K562 (cell line): ENCODE data around the gene FHIT. TPM values are rescaled to one million over a fixed set of nuclear protein-coding genes. Genes with fewer than 3 reads are reported as not detected.

ENCODE experiments used
- ATAC-seq: fragments of 200-7000 bp; cut with Tn5 transposase; 3 replicates; pipeline ENCODE4 v1.9.1; 2020; ENCODE audit warnings: moderate library complexity
- BruUV-seq: library from RNA; stranded (reverse); fragments of 400-500 nt; replicated peaks from 2 replicates; lab custom pipeline; 2021; lab: Mats Ljungman, UMichigan
- CTCF ChIA-PET: fragments of 300-600 bp; formaldehyde crosslinking; extraction: SDS; loops from one replicate; lab custom pipeline; 2021; ENCODE audit warnings: low intra/inter-chr PET ratio; lab: Yijun Ruan, JAX
- POLR2A ChIA-PET: fragments of 300-600, 350-650 bp; sonication (Branson Sonifier 250); formaldehyde crosslinking; extraction: SDS; loops from one replicate; lab custom pipeline; 2021; ENCODE audit warnings: antibody characterized with exemption, inconsistent platforms; lab: Yijun Ruan, JAX
- DNase-seq, 4 experiments: peaks; one replicate each; pipeline versions ENCODE4 v3.0.0 to v3.0.0-alpha.2; 2011 to 2018; ENCODE audit warnings: low spot score in 3 of 4, mixed read lengths in 3 of 4; ENCODE audit errors: extremely low read depth in 1 of 4
- FAIRE-seq: peaks from 2 replicates; lab custom pipeline; 2011; peaks lifted over from hg19 to GRCh38; lab: Jason Lieb, UNC
- H2AFZ ChIP-seq: 2 replicates; pipeline ENCODE4 v1.6.0; 2011; ENCODE audit warnings: low read depth, low read length, control low read depth, inconsistent platforms
- H3K27ac ChIP-seq: fragments of 200-600 bp; 3 replicates; pipeline ENCODE4 v1.8.0; 2011; ENCODE audit warnings: low read depth, mild to moderate bottlenecking, control low read depth, inconsistent platforms, low read length, moderate library complexity, mixed read lengths; ENCODE audit errors: extremely low read depth
- H3K27me3 ChIP-seq, 2 experiments: fragments of 300-600 bp in 1 of 2; 2 replicates in 1 of 2; 3 replicates in 1 of 2; pipeline versions ENCODE4 v1.6.0 to v1.8.0; 2011; ENCODE audit warnings: inconsistent platforms in 2 of 2, low read length in 2 of 2, mild to moderate bottlenecking in 1 of 2, mixed read lengths in 1 of 2, moderate library complexity in 1 of 2; ENCODE audit not compliant: control insufficient read depth in 2 of 2, insufficient read depth in 2 of 2
- H3K36me3 ChIP-seq: fragments of 300-600 bp; 3 replicates; pipeline ENCODE4 v1.8.0; 2011; ENCODE audit warnings: mild to moderate bottlenecking, low read length, inconsistent platforms; ENCODE audit not compliant: control insufficient read depth, insufficient read depth
- H3K4me1 ChIP-seq, 2 experiments: fragments of 200-600 bp in 1 of 2; replicated peaks in 1 of 2; 2 replicates in 1 of 2; 3 replicates in 1 of 2; pipeline versions ENCODE4 v1.5.1 to v1.8.0; 2011; ENCODE audit warnings: inconsistent platforms in 2 of 2, low read length in 2 of 2, mild to moderate bottlenecking in 1 of 2, mixed read lengths in 1 of 2, moderate library complexity in 1 of 2; ENCODE audit not compliant: control insufficient read depth in 2 of 2, insufficient read depth in 2 of 2
- H3K4me2 ChIP-seq: 2 replicates; pipeline ENCODE4 v1.6.1; 2011; ENCODE audit warnings: low read length, control low read depth, inconsistent platforms, mixed read lengths; ENCODE audit not compliant: insufficient read depth
- H3K4me3 ChIP-seq: fragments of 200-600 bp; sonication (generic), shearing (Covaris generic); 2 replicates; pipeline ENCODE4 v1.5.1; 2016; ENCODE audit warnings: control low read depth, inconsistent platforms
- H3K79me2 ChIP-seq: fragments of 200-600 bp; 3 replicates; pipeline ENCODE4 v1.8.0; 2011; ENCODE audit warnings: low read length, inconsistent platforms; ENCODE audit not compliant: control insufficient read depth, insufficient read depth
- H3K9ac ChIP-seq, 2 experiments: 2 replicates each; pipeline versions ENCODE4 v1.6.0 to v1.6.1; 2011; ENCODE audit warnings: low read depth in 2 of 2, low read length in 2 of 2, control low read depth in 1 of 2, inconsistent platforms in 1 of 2, mild to moderate bottlenecking in 1 of 2, mixed read lengths in 1 of 2; ENCODE audit not compliant: insufficient read depth in 1 of 2
- H3K9me1 ChIP-seq: one replicate; pipeline ENCODE4 v1.6.0; 2011; ENCODE audit warnings: inconsistent platforms, mild to moderate bottlenecking, low read length, moderate library complexity; ENCODE audit not compliant: control insufficient read depth, insufficient read depth
- H3K9me3 ChIP-seq: replicated peaks from 2 replicates; pipeline ENCODE4 v1.5.1; 2011; ENCODE audit warnings: low read depth, low read length, inconsistent platforms; ENCODE audit not compliant: control insufficient read depth, insufficient read depth
- H4K20me1 ChIP-seq: replicated peaks from 2 replicates; pipeline ENCODE4 v1.6.1; 2011; ENCODE audit warnings: low read length, inconsistent platforms, mixed read lengths; ENCODE audit not compliant: control insufficient read depth, insufficient read depth
- ARNT ChIP-seq, 2 experiments: fragments of 450-650 bp; IDR thresholded peaks; 2 replicates each; pipeline ENCODE4 v1.6.1; 2016; ENCODE audit warnings: mild to moderate bottlenecking in 1 of 2
- CEBPG ChIP-seq, 3 experiments: fragments of 200-800 bp in 1 of 3; sonication (Bioruptor generic) in 1 of 3; sonication (generic) in 1 of 3; formaldehyde crosslinking in 1 of 3; IDR thresholded peaks in 2 of 3; conservative IDR thresholded peaks in 1 of 3; 2 replicates each; pipeline versions ENCODE4 v1.6.1 to v1.8.0; 2016 to 2022; ENCODE audit warnings: missing compliant biosample characterization in 2 of 3, missing genetic modification characterization in 2 of 3, mild to moderate bottlenecking in 1 of 3, missing genetic modification reagents in 1 of 3
- CREBBP ChIP-seq: IDR thresholded peaks from one replicate; pipeline ENCODE4 v1.6.1; 2012; ENCODE audit warnings: low read depth, mild to moderate bottlenecking, control low read depth, inconsistent platforms, low read length
- FOS ChIP-seq: IDR thresholded peaks from 3 replicates; pipeline ENCODE4 v1.6.1; 2011; ENCODE audit not compliant: insufficient read length; ENCODE audit errors: extremely low read depth
- JUN ChIP-seq, 2 experiments: sonication (generic) in 1 of 2; formaldehyde crosslinking in 1 of 2; IDR thresholded peaks; 2 replicates each; pipeline versions ENCODE4 v1.6.1 to v1.8.0; 2012 to 2022; ENCODE audit warnings: borderline replicate concordance in 2 of 2, mild to moderate bottlenecking in 2 of 2, improper control_type of control experiment in 1 of 2, low read depth in 1 of 2, low read length in 1 of 2, missing genetic modification reagents in 1 of 2
- JUND ChIP-seq, 2 experiments: IDR thresholded peaks; 2 replicates in 1 of 2; 3 replicates in 1 of 2; pipeline ENCODE4 v1.6.1; 2011; ENCODE audit warnings: borderline replicate concordance in 2 of 2, low read depth in 2 of 2, low read length in 2 of 2, improper control_type of control experiment in 1 of 2, missing biosample characterization in 1 of 2, missing genetic modification characterization in 1 of 2, missing genetic modification reagents in 1 of 2
- MEF2A ChIP-seq: IDR thresholded peaks from 2 replicates; pipeline ENCODE4 v1.6.1; 2011; ENCODE audit warnings: low read depth, mild to moderate bottlenecking, low read length, moderate library complexity; ENCODE audit not compliant: control insufficient read depth
- NCOA1 ChIP-seq: fragments of 450-650 bp; IDR thresholded peaks from 2 replicates; pipeline ENCODE4 v1.6.1; 2016; ENCODE audit warnings: low read depth
- NFE2L1 ChIP-seq: fragments of 450-650 bp; IDR thresholded peaks from 2 replicates; pipeline ENCODE4 v1.6.1; 2016; ENCODE audit warnings: missing genetic modification characterization, low read depth, mild to moderate bottlenecking, missing compliant biosample characterization, moderate library complexity, borderline replicate concordance
- NFIC ChIP-seq: fragments of 450-650 bp; IDR thresholded peaks from 2 replicates; pipeline ENCODE4 v1.6.1; 2017; ENCODE audit warnings: mild to moderate bottlenecking, inconsistent platforms
- NFXL1 ChIP-seq: fragments of 450-650 bp; formaldehyde crosslinking; IDR thresholded peaks from 2 replicates; pipeline ENCODE4 v1.4.0; 2021; ENCODE audit warnings: mild to moderate bottlenecking
- POU5F1 ChIP-seq: fragments of 150-350 bp; IDR thresholded peaks from 2 replicates; pipeline ENCODE4 v1.6.1; 2014; ENCODE audit warnings: borderline replicate concordance, low read length, low read depth, mild to moderate bottlenecking; ENCODE audit not compliant: partially characterized antibody
- SMAD3 ChIP-seq: fragments of 450-650 bp; formaldehyde crosslinking; conservative IDR thresholded peaks from 2 replicates; pipeline ENCODE4 v1.4.0; 2020; ENCODE audit warnings: mild to moderate bottlenecking
- SNRNP70 ChIP-seq: fragments of 200-400 bp; formaldehyde crosslinking; optimal IDR thresholded peaks from 2 replicates; pipeline ENCODE3; 2017; ENCODE audit warnings: low read depth, low read length
- ZNF165 ChIP-seq: fragments of 250-450 bp; sonication (Bioruptor Pico); IDR thresholded peaks from 2 replicates; pipeline ENCODE4 v1.4.0; 2020; ENCODE audit warnings: borderline replicate concordance
- ZNF23 ChIP-seq: fragments of 250-450 bp; sonication (Bioruptor Pico); IDR thresholded peaks from 2 replicates; pipeline ENCODE4 v1.4.0; 2020; ENCODE audit warnings: mild to moderate bottlenecking
- ZNF239 ChIP-seq: fragments of 250-450 bp; sonication (Bioruptor Pico); IDR thresholded peaks from 2 replicates; pipeline ENCODE4 v1.4.0; 2020; ENCODE audit warnings: mild to moderate bottlenecking
- ZNF263 ChIP-seq: sonication (generic); formaldehyde crosslinking; IDR thresholded peaks from 2 replicates; pipeline ENCODE4 v1.8.0; 2022; ENCODE audit warnings: mild to moderate bottlenecking, missing genetic modification reagents, borderline replicate concordance
- ZNF75A ChIP-seq: fragments of 450-650 bp; formaldehyde crosslinking; IDR thresholded peaks from 2 replicates; pipeline ENCODE4 v1.4.0; 2020; ENCODE audit warnings: mild to moderate bottlenecking
- ZNF830 ChIP-seq: fragments of 250-450 bp; sonication (Bioruptor Pico); IDR thresholded peaks from 2 replicates; pipeline ENCODE4 v1.5.0; 2021; ENCODE audit warnings: mild to moderate bottlenecking
- WGBS: fragments of 100-300 bp; shearing (Covaris generic); methylation state at CpG from one replicate; pipeline ENCODE4 v1.1.6; 2016; ENCODE audit warnings: low coverage, mixed read lengths; ENCODE audit not compliant: insufficient coverage; ENCODE audit errors: missing lambda C conversion rate; 5-methylcytosine and 5-hydroxymethylcytosine counted together
- in situ Hi-C: fragments of 300-500 bp; cut with MboI; formaldehyde crosslinking; loops from 4 replicates; pipeline ENCODE4 v1.15.0; 2018; ENCODE audit warnings: inconsistent platforms, mixed read lengths
- intact Hi-C: fragments of 100-400 bp; cut with micrococcal nuclease; formaldehyde crosslinking; loops from 2 replicates; pipeline ENCODE4 v1.14.2; 2022
- polyA plus RNA-seq, 8 experiments: library from polyadenylated mRNA; depleted of rRNA in 4 of 8; stranded (reverse) in 5 of 8; unstranded in 3 of 8; fragments of >200 nt; fragmentation: Nextera tagmentation in 2 of 8; fragmentation: Illumina TruSeq in 1 of 8; extraction: Ambion mirVana in 2 of 8; extraction: Trizol in 1 of 8; gene quantifications; 2 replicates each; pipeline versions ENCODE4 v1.2.1 to v1.2.3, GENCODE V29; 2011 to 2014; ENCODE audit warnings: inconsistent platforms in 1 of 8, missing spikeins in 1 of 8
- total RNA-seq, 7 experiments: library from RNA; depleted of rRNA in 6 of 7; stranded (reverse); fragments of >200 nt in 6 of 7; fragmentation: Illumina TruSeq in 2 of 7; extraction: Trizol in 2 of 7; gene quantifications; 2 replicates each; pipeline versions ENCODE4 v1.2.1 to v1.2.3, GENCODE V29; 2011 to 2021; ENCODE audit warnings: low replicate concordance in 1 of 7
- TF ChIP-seq, protein P1 (sequence below): sonication (generic); formaldehyde crosslinking; IDR thresholded peaks from 2 replicates; pipeline ENCODE4 v1.8.0; 2022; ENCODE audit warnings: missing genetic modification reagents, mild to moderate bottlenecking, borderline replicate concordance
- TF ChIP-seq, protein P2 (sequence below), 2 experiments: fragments of 450-650 bp in 1 of 2; sonication (generic) in 1 of 2; formaldehyde crosslinking in 1 of 2; IDR thresholded peaks in 1 of 2; conservative IDR thresholded peaks in 1 of 2; 2 replicates each; pipeline versions ENCODE4 v1.6.1 to v1.8.1; 2016 to 2023; ENCODE audit warnings: mild to moderate bottlenecking in 2 of 2, moderate library complexity in 2 of 2, inconsistent platforms in 1 of 2, missing genetic modification reagents in 1 of 2

The FHIT gene
- total and polyA plus RNA-seq, 9 of the 15 experiments (the other 6 are each of a cell fraction or from before 2014, with no cell fraction given): 1.7 to 9.1 (median 4.3) TPM

DNA sequence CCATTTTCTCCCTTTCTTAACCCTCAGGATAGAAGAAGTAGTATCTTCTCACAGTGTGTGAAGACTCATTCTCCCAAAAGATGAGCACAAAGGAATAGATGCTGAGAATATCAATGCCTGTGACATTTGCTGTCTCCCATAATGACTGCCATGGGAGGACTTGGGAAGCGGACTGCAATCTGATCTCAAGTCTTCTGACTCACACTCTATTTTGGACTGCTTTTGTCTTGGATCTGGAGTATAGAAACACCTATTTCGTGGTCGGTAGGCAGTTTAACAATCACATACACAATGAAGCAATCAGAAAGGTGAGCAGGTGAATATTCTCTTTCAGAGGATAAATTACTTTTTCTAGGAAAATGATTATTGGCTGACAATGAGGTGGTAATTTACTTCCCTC lies 852.0 kb downstream of the FHIT start:
- intact Hi-C loops (no loop called here), in situ Hi-C loops (no loop called here)
- ChIA-PET CTCF (no interaction called here), POLR2A (no interaction called here)
- BruUV-seq: no TSS peak
- Histone ChIP-seq H3K9me3 (no peaks in the 10 kb centered on the region), H3K9me1 (no peaks in the 10 kb centered on the region), H3K79me2 (no peaks in the 10 kb centered on the region), H4K20me1 (no peaks in the 10 kb centered on the region), H3K4me3 (no peak overlapping the region), H3K27me3 (no peaks in the 10 kb centered on the region), H3K27ac (no peak overlapping the region), H3K4me2 (no peak overlapping the region), H3K9ac (no peak overlapping the region), H3K36me3 (no peaks in the 10 kb centered on the region), H2AFZ (no peak overlapping the region), H3K4me1 (peaks cover 0 to 3% of the 10 kb centered on the region in 2 experiments; a peak in 2 of 5 replicates)
- DNase-seq: peak in 1 of 4 experiments; percentile 6
- ATAC-seq: no peak
- 9% methylated on average over 3 of the region's 3 CpGs for WGBS
- TF ChIP-seq ZNF263 (no peak), JUN (IDR thresholded peaks at IDR 0.05; ENCODE audit: borderline replicate concordance, low read depth, low read length) (no peak), JUN (CRISPR knock-in tag; IDR thresholded peaks at IDR 0.05; ENCODE audit: borderline replicate concordance) (no peak), ZNF23 (CRISPR knock-in tag) (no peak), FOS (no peak), ZNF830 (CRISPR knock-in tag) (no peak), ZNF75A (CRISPR knock-in tag) (no peak), CEBPG (CRISPR knock-in tag; IDR thresholded peaks at IDR 0.05) (no peak), CEBPG (tag; conservative IDR thresholded peaks at IDR 0.05 in 1 of 2, IDR thresholded peaks at IDR 0.05 in 1 of 2) (no peak), NFXL1 (CRISPR knock-in tag) (no peak), SNRNP70 (no peak), MEF2A (0 out of 2 replicates have a peak, but pooled peaks have one; percentile 19), ZNF239 (CRISPR knock-in tag) (no peak), ARNT (IDR thresholded peaks at IDR 0.05) (no peak), NFIC (no peak), CREBBP (no peak), NCOA1 (no peak), SMAD3 (CRISPR knock-in tag) (no peak), JUND (IDR thresholded peaks at IDR 0.05; ENCODE audit: borderline replicate concordance, low read depth, low read length) (peak; percentile 11; the same call in 1 of the 2 replicates), JUND (tag; IDR thresholded peaks at IDR 0.05; ENCODE audit: borderline replicate concordance, low read depth, low read length) (no peak; the same call in 2 of the 3 replicates), NFE2L1 (tag) (no peak), POU5F1 (no peak), ZNF165 (CRISPR knock-in tag) (no peak)
- TF ChIP-seq, protein P1, sequence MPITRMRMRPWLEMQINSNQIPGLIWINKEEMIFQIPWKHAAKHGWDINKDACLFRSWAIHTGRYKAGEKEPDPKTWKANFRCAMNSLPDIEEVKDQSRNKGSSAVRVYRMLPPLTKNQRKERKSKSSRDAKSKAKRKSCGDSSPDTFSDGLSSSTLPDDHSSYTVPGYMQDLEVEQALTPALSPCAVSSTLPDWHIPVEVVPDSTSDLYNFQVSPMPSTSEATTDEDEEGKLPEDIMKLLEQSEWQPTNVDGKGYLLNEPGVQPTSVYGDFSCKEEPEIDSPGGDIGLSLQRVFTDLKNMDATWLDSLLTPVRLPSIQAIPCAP (CRISPR knock-in tag): no peak
- TF ChIP-seq, protein P2, sequence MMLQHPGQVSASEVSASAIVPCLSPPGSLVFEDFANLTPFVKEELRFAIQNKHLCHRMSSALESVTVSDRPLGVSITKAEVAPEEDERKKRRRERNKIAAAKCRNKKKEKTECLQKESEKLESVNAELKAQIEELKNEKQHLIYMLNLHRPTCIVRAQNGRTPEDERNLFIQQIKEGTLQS (IDR thresholded peaks at IDR 0.05): peak; percentile 23; the same call in 1 of the 2 replicates
- TF ChIP-seq, protein P2 (CRISPR knock-in tag; conservative IDR thresholded peaks at IDR 0.05): no peak
- FAIRE-seq: no peak
